GM19395 (cell line): ENCODE results near the gene WDR89.
A peak's percentile ranks its signal among the peaks of the same experiment; 100 is the strongest.
"Not testable (repeated sequence)": the region's sequence is repeated elsewhere in the genome, so short reads cannot be mapped to it uniquely, and the experiment has no call there.

Experiments
- ATAC-seq: cut with Tn5 transposase; IDR thresholded peaks from one replicate; pipeline ENCODE4 v1.9.1; 2021; ENCODE audit warnings: mild to moderate bottlenecking, moderate library complexity; ENCODE audit not compliant: unreplicated experiment

The WDR89 gene

GRCh38 chr14:63654346-63654745 is 12.7 kb upstream of the WDR89 start:
- no peak for ATAC-seq

- ATAC-seq, result no peak
Observed at GRCh38 chr14:63652406-63652805, 10.7 kb upstream of the WDR89 start.

GRCh38 chr14:63650256-63650952 is 8.7 kb upstream of the WDR89 start:
- no peak for ATAC-seq

- ATAC-seq, result no peak
Observed at GRCh38 chr14:63647696-63648410, 6.2 kb upstream of the WDR89 start.

- ATAC-seq, result no peak
Observed at GRCh38 chr14:63644741-63645140, 3.1 kb upstream of the WDR89 start.

- ATAC-seq, result no peak
Observed at GRCh38 chr14:63642656-63643382, 1.1 kb upstream of the WDR89 start.

- ATAC-seq, result peak; percentile 74
Observed at GRCh38 chr14:63642229-63642611, 549 bp upstream of the WDR89 start.

GRCh38 chr14:63638493-63638892 is 3.2 kb downstream of the WDR89 start:
- no peak for ATAC-seq

GRCh38 chr14:63636094-63636635 is 5.5 kb downstream of the WDR89 start:
- ATAC-seq, result not testable (repeated sequence)

GRCh38 chr14:63633801-63634200 is 7.9 kb downstream of the WDR89 start:
- ATAC-seq, result no peak

GRCh38 chr14:63632932-63633514 is 8.6 kb downstream of the WDR89 start:
- peak; percentile 62 for ATAC-seq

- no peak for ATAC-seq
Observed at GRCh38 chr14:63624701-63625100, 17.0 kb downstream of the WDR89 start.

GRCh38 chr14:63624203-63624602 is 17.5 kb downstream of the WDR89 start:
- ATAC-seq, result no peak

- not testable (repeated sequence) for ATAC-seq
Observed at GRCh38 chr14:63621975-63622374, 19.7 kb downstream of the WDR89 start.

GRCh38 chr14:63616015-63616414 is 25.7 kb downstream of the WDR89 start:
- ATAC-seq, result no peak

GRCh38 chr14:63614679-63615363 is 26.9 kb downstream of the WDR89 start:
- no peak for ATAC-seq

GRCh38 chr14:63611078-63611477 is 30.6 kb downstream of the WDR89 start:
- ATAC-seq, result no peak

- ATAC-seq, result no peak
Observed at GRCh38 chr14:63605041-63605532, 36.6 kb downstream of the WDR89 start.

GRCh38 chr14:63604626-63605025 is 37.0 kb downstream of the WDR89 start:
- no peak for ATAC-seq

GRCh38 chr14:63603749-63604277 is 37.9 kb downstream of the WDR89 start:
- ATAC-seq, result no peak
